Activated naive CD4-positive, alpha-beta T cell treated with anti-CD3 and anti-CD28 coated beads for 36 hours (primary cell): ENCODE data around the gene GTF2F2. TPM values are rescaled to one million over a fixed set of nuclear protein-coding genes. Genes with fewer than 3 reads are reported as not detected.
"Not testable (repeated sequence)": the region's sequence is repeated elsewhere in the genome, so short reads cannot be mapped to it uniquely, and the experiment has no call there.

Experiments
- CTCF ChIA-PET: fragments of 350-600 bp; sonication (Branson Sonifier 250); formaldehyde crosslinking; loops from one replicate; lab custom pipeline; 2021; ENCODE audit warnings: antibody characterized with exemption; lab: Charles Lee
- DNase-seq: peaks from one replicate; pipeline ENCODE4 v3.0.0-alpha.2; 2020
- H3K27ac Mint-ChIP-seq: one replicate; pipeline ENCODE4 v1.8.0; 2021; ENCODE audit warnings: mild to moderate bottlenecking, mixed read lengths
- H3K27me3 Mint-ChIP-seq: one replicate; pipeline ENCODE4 v1.8.0; 2021; ENCODE audit warnings: low read depth, mixed read lengths
- H3K36me3 Mint-ChIP-seq: one replicate; pipeline ENCODE4 v1.8.0; 2021; ENCODE audit warnings: low read depth, mixed read lengths
- H3K4me1 Mint-ChIP-seq: one replicate; pipeline ENCODE4 v1.8.0; 2021; ENCODE audit warnings: low read depth, mixed read lengths
- H3K4me3 Mint-ChIP-seq: one replicate; pipeline ENCODE4 v1.8.0; 2021; ENCODE audit warnings: mild to moderate bottlenecking, moderate library complexity, mixed read lengths
- H3K9me3 Mint-ChIP-seq: one replicate; pipeline ENCODE4 v1.8.0; 2021; ENCODE audit warnings: mixed read lengths
- intact Hi-C: fragments of 100-400 bp; cut with micrococcal nuclease; formaldehyde crosslinking; loops from one replicate; pipeline ENCODE4 v1.15.1; 2023
- total RNA-seq, 2 experiments: library from RNA; stranded (reverse); gene quantifications; one replicate each; pipeline ENCODE4 v1.2.3, GENCODE V29; 2021

Gene GTF2F2
- total RNA-seq, 2 experiments from 2014 or later, result 21.3 to 22.4 TPM

- H3K27ac Mint-ChIP-seq, result no peak overlapping the region
- CTCF ChIA-PET, result interaction anchor here (0.6 to 6.8 kb wide), 20 partner anchors 13 to 239 kb away, joined by 3 to 84 read pairs (median 3); no protein-coding TSS in a partner anchor
- peak; percentile 79 for DNase-seq
- H3K9me3 Mint-ChIP-seq, result peaks cover 3% of the 10 kb centered on the region
- intact Hi-C loops, result loop anchor here (1.0 kb wide), 2 partner anchors 28 to 234 kb away; no protein-coding TSS in a partner anchor
- no peak overlapping the region for H3K4me3 Mint-ChIP-seq
- no peaks in the 10 kb centered on the region for H3K27me3 Mint-ChIP-seq
- peaks cover 25% of the 10 kb centered on the region for H3K36me3 Mint-ChIP-seq
- H3K4me1 Mint-ChIP-seq, result peaks cover 5% of the 10 kb centered on the region
Observed at GRCh38 chr13:45280751-45281634, 160.7 kb downstream of the GTF2F2 start.

- CTCF ChIA-PET, result interaction anchor here (0.9 to 6.8 kb wide), 2 partner anchors 236 to 242 kb away, joined by 3 to 84 read pairs; no protein-coding TSS in a partner anchor
- Mint-ChIP-seq H3K9me3 (no peaks in the 10 kb centered on the region), H3K27me3 (no peaks in the 10 kb centered on the region), H3K36me3 (peaks cover 19% of the 10 kb centered on the region), H3K4me1 (no peaks in the 10 kb centered on the region), H3K4me3 (no peak overlapping the region), H3K27ac (no peak overlapping the region)
- intact Hi-C loops, result no loop called here
- DNase-seq, result no peak
Observed at GRCh38 chr13:45282994-45283393, 162.7 kb downstream of the GTF2F2 start.

GRCh38 chr13:45289936-45290563, 169.7 kb downstream of the GTF2F2 start:
- Mint-ChIP-seq H3K9me3 (no peaks in the 10 kb centered on the region), H3K4me1 (peaks cover 6% of the 10 kb centered on the region), H3K27me3 (no peaks in the 10 kb centered on the region), H3K27ac (no peak overlapping the region), H3K36me3 (peaks cover 12% of the 10 kb centered on the region), H3K4me3 (no peak overlapping the region)
- intact Hi-C loops, result no loop called here
- no peak for DNase-seq
- CTCF ChIA-PET, result interaction anchor here (0.6 to 1.5 kb wide), 3 partner anchors 20 to 243 kb away, joined by 3 to 7 read pairs (median 3); no protein-coding TSS in a partner anchor

GRCh38 chr13:45292176-45292575, 171.9 kb downstream of the GTF2F2 start:
- intact Hi-C loops, result no loop called here
- CTCF ChIA-PET, result interaction anchor here (2.8 kb wide), 1 partner anchor 17 kb away, joined by 11 read pairs; no protein-coding TSS in a partner anchor
- no peak for DNase-seq
- H3K36me3 Mint-ChIP-seq, result peaks cover 4% of the 10 kb centered on the region
- no peak overlapping the region for H3K4me3 Mint-ChIP-seq
- no peaks in the 10 kb centered on the region for H3K9me3 Mint-ChIP-seq
- no peak overlapping the region for H3K27ac Mint-ChIP-seq
- peaks cover 24% of the 10 kb centered on the region for H3K4me1 Mint-ChIP-seq
- H3K27me3 Mint-ChIP-seq, result no peaks in the 10 kb centered on the region

GRCh38 chr13:45295536-45295935, 175.2 kb downstream of the GTF2F2 start:
- no peak overlapping the region for H3K4me3 Mint-ChIP-seq
- H3K4me1 Mint-ChIP-seq, result peaks cover 44% of the 10 kb centered on the region
- intact Hi-C loops, result loop anchor here (5.0 kb wide), 1 partner anchor 173 kb away; the partner anchor contains the start of gene GTF2F2
- no peak for DNase-seq
- no peaks in the 10 kb centered on the region for H3K36me3 Mint-ChIP-seq
- H3K27me3 Mint-ChIP-seq, result no peaks in the 10 kb centered on the region
- CTCF ChIA-PET, result interaction anchor here (0.6 to 1.3 kb wide), 2 partner anchors 249 to 305 kb away, joined by 3 to 4 read pairs; no protein-coding TSS in a partner anchor
- no peaks in the 10 kb centered on the region for H3K9me3 Mint-ChIP-seq
- no peak overlapping the region for H3K27ac Mint-ChIP-seq

GRCh38 chr13:45296259-45296658, 175.9 kb downstream of the GTF2F2 start:
- H3K4me3 Mint-ChIP-seq, result no peak overlapping the region
- no peaks in the 10 kb centered on the region for H3K9me3 Mint-ChIP-seq
- H3K4me1 Mint-ChIP-seq, result peaks cover 44% of the 10 kb centered on the region
- DNase-seq, result no peak
- no peaks in the 10 kb centered on the region for H3K27me3 Mint-ChIP-seq
- intact Hi-C loops, result loop anchor here (5.0 kb wide), 1 partner anchor 174 kb away; the partner anchor contains the start of gene GTF2F2
- H3K27ac Mint-ChIP-seq, result no peak overlapping the region
- CTCF ChIA-PET, result interaction anchor here (0.7 to 1.3 kb wide), 2 partner anchors 194 to 250 kb away, joined by 3 read pairs; no protein-coding TSS in a partner anchor
- H3K36me3 Mint-ChIP-seq, result no peaks in the 10 kb centered on the region

- Mint-ChIP-seq H3K27me3 (peaks cover 2% of the 10 kb centered on the region), H3K4me1 (peaks cover 39% of the 10 kb centered on the region)
Observed at GRCh38 chr13:45297456-45298205, 177.3 kb downstream of the GTF2F2 start.

GRCh38 chr13:45298206-45298505, 177.8 kb downstream of the GTF2F2 start:
- CTCF ChIA-PET, result interaction anchor here (0.7 to 3.7 kb wide), 5 partner anchors 11 to 251 kb away, joined by 3 to 26 read pairs (median 8); no protein-coding TSS in a partner anchor
- DNase-seq, result no peak
- Mint-ChIP-seq H3K4me1 (peaks cover 39% of the 10 kb centered on the region), H3K27me3 (peaks cover 3% of the 10 kb centered on the region), H3K4me3 (no peak overlapping the region), H3K27ac (peak overlapping the region; percentile 84), H3K9me3 (no peaks in the 10 kb centered on the region), H3K36me3 (no peaks in the 10 kb centered on the region)
- intact Hi-C loops, result loop anchor here (5.0 kb wide), 1 partner anchor 176 kb away; the partner anchor contains the start of gene GTF2F2

More at GRCh38 chr13:45297456-45298205, 177.3 kb downstream of the GTF2F2 start:
- Mint-ChIP-seq H3K27ac (peak overlapping the region; percentile 84), H3K36me3 (no peaks in the 10 kb centered on the region), H3K9me3 (no peaks in the 10 kb centered on the region), H3K4me3 (no peak overlapping the region)
- intact Hi-C loops, result loop anchor here (1.0 to 5.0 kb wide), 2 partner anchors 175 to 242 kb away; partner anchors contain the start of gene GTF2F2
- DNase-seq, result peak; percentile 49
- CTCF ChIA-PET, result interaction anchor here (0.7 to 3.7 kb wide), 6 partner anchors 11 to 251 kb away, joined by 3 to 26 read pairs (median 6); no protein-coding TSS in a partner anchor

- Mint-ChIP-seq H3K4me1 (peaks cover 39% of the 10 kb centered on the region), H3K27ac (peak overlapping the region; percentile 84)
- H3K36me3 Mint-ChIP-seq, H3K27me3 Mint-ChIP-seq, DNase-seq, H3K9me3 Mint-ChIP-seq, H3K4me3 Mint-ChIP-seq: not testable (repeated sequence)
- intact Hi-C loops, result loop anchor here (5.0 kb wide), 1 partner anchor 176 kb away; the partner anchor contains the start of gene GTF2F2
- CTCF ChIA-PET, result interaction anchor here (1.8 to 3.7 kb wide), 3 partner anchors 10 to 252 kb away, joined by 8 to 26 read pairs (median 14); no protein-coding TSS in a partner anchor
Observed at GRCh38 chr13:45298550-45298949, 178.2 kb downstream of the GTF2F2 start.

GRCh38 chr13:45299194-45299593, 178.9 kb downstream of the GTF2F2 start:
- Mint-ChIP-seq H3K4me3 (no peak overlapping the region), H3K36me3 (no peaks in the 10 kb centered on the region), H3K9me3 (no peaks in the 10 kb centered on the region), H3K4me1 (peaks cover 39% of the 10 kb centered on the region), H3K27me3 (peaks cover 6% of the 10 kb centered on the region), H3K27ac (no peak overlapping the region)
- intact Hi-C loops, result loop anchor here (5.0 kb wide), 1 partner anchor 177 kb away; the partner anchor contains the start of gene GTF2F2
- CTCF ChIA-PET, result interaction anchor here (2.8 to 3.7 kb wide), 2 partner anchors 10 to 252 kb away, joined by 14 to 26 read pairs; no protein-coding TSS in a partner anchor
- no peak for DNase-seq
